ENCODE results near the gene SMIM3.

The SMIM3 gene

DNA sequence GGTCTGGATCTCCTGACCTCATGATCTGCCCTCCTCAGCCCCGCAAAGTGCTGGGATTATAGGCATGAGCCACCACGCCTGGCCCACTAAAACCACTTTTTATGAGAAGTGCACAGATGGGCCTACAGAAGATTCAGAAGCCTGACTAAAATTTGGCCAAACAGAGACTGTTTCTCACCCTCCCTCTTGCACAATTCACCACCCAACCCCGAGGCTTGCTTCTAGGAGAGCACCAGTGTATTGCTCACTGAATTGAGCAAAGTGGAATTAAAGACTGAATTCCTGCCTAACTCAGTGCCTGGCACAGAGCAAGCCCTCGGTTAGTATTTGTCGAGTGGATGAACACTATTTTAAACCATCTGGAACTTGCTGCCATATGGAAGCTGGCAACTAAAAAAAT is 16.3 kb upstream of the SMIM3 start:
- TF ChIP-seq, protein P1, sequence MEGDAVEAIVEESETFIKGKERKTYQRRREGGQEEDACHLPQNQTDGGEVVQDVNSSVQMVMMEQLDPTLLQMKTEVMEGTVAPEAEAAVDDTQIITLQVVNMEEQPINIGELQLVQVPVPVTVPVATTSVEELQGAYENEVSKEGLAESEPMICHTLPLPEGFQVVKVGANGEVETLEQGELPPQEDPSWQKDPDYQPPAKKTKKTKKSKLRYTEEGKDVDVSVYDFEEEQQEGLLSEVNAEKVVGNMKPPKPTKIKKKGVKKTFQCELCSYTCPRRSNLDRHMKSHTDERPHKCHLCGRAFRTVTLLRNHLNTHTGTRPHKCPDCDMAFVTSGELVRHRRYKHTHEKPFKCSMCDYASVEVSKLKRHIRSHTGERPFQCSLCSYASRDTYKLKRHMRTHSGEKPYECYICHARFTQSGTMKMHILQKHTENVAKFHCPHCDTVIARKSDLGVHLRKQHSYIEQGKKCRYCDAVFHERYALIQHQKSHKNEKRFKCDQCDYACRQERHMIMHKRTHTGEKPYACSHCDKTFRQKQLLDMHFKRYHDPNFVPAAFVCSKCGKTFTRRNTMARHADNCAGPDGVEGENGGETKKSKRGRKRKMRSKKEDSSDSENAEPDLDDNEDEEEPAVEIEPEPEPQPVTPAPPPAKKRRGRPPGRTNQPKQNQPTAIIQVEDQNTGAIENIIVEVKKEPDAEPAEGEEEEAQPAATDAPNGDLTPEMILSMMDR (IDR thresholded peaks at IDR 0.05; ENCODE audit: low read depth, low read length): no peak
- H3K27me3 ChIP-seq (ENCODE audit: insufficient read depth, low read depth, severe bottlenecking): no peaks in the 10 kb centered on the region
- no peaks in the 10 kb centered on the region for H3K9me3 ChIP-seq (ENCODE audit: severe bottlenecking)
- H3K27ac ChIP-seq: no peak overlapping the region
- no peak for DNase-seq
- H3K36me3 ChIP-seq: no peaks in the 10 kb centered on the region
- H3K4me3 ChIP-seq (ENCODE audit: low read depth, low read length): no peak overlapping the region

DNA sequence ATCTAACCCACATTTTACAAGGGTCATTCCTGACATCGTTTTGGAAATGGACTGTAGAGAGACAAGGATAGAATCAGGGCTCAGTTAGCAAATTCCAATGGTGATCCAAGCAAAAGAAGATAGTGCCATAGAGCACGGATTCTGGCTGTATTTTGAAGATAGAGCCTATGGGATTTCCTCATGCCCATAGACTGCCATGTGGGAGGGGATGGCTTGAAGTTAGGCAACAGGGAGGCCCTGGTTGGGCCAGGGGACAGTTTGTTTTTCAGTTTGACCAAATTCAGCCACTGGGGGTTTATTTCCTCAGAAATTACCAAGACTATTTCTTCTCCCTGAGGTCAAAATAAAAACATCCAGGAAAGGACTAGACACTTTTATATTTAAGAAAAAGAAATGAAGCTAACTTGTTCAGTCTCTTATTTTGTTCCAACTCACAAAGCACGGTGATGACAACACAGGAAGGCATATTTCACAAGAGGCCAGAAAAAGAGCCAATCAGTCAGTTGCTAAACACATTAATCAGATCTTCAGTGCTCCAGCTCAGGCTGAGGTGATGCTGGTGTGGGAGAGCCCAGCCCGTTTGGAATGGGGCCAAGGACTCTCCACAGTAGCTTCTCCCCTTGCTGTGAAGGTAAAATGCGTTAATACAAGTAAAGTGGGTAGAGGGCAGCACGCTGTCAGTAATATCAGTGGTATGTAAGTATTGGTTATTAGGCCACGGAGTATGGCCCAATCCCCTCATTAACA is 15.4 kb upstream of the SMIM3 start:
- no peak for DNase-seq
- Histone ChIP-seq H3K9me3 (ENCODE audit: severe bottlenecking) (no peaks in the 10 kb centered on the region), H3K4me3 (ENCODE audit: low read depth, low read length) (no peak overlapping the region), H3K27ac (no peak overlapping the region), H3K36me3 (no peaks in the 10 kb centered on the region), H3K27me3 (ENCODE audit: insufficient read depth, low read depth, severe bottlenecking) (no peaks in the 10 kb centered on the region)
- TF ChIP-seq, protein P1 (IDR thresholded peaks at IDR 0.05; ENCODE audit: low read depth, low read length): no peak

DNA sequence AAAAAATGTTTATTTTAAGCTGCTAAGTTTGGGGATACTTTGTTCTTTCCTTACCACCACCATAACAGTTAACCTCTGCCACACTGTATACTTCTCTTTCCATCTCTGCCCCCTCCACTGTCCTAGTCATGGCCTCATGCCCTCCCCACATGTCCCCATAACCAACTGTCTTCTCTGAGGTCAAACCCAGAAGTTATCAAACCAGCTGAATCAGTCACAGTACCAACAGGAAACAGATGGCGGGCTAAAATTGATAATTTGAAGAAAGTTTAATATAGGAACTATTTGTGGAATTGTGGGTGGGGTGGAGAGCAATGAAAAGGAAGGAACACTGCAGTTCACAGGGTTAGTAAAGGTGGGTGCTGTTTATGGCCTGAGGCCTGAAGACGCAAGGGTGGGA is 14.0 kb upstream of the SMIM3 start:
- TF ChIP-seq, protein P1 (IDR thresholded peaks at IDR 0.05; ENCODE audit: low read depth, low read length): no peak
- H3K9me3 ChIP-seq (ENCODE audit: severe bottlenecking): no peaks in the 10 kb centered on the region
- no peaks in the 10 kb centered on the region for H3K27me3 ChIP-seq (ENCODE audit: insufficient read depth, low read depth, severe bottlenecking)
- H3K27ac ChIP-seq: no peak overlapping the region
- H3K36me3 ChIP-seq: no peaks in the 10 kb centered on the region
- H3K4me3 ChIP-seq (ENCODE audit: low read depth, low read length): no peak overlapping the region
- DNase-seq: no peak

DNA sequence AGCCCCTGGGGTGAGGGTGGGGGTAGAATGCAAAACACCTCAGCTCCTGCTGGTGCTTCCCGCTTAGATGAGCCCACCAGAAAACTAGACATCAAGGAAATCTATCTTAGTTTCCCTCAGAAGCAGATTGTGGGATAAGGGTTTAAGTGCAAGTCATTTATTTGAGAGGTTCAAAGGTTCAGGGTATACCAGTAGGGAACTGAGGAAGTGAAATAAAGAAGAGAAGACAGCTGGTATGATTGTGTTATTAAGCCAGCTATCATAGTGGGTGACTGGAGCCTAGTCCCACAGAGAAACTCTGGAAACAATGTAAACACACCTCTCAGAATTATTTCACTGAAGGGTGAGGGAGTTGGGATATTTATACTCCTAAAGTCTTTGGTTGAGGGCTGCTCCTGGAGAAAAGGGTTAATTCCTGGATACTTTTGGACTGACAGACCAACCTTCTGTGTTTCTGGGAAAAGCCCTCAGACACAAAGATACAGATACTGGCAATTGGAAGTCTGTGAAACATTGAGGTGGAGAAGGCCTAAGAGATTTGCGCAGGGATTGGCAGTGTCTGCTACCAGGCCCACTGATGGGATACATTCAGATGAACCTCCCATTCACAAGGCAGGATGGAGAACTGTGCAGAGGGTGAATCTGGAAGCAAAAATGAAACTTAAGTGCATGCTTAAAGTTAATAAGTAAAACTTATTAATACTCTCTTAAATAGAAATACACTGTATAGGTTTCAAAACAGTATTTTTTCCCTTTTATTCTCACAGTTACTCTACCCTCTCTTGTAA is 13.4 kb upstream of the SMIM3 start:
- no peaks in the 10 kb centered on the region for H3K9me3 ChIP-seq (ENCODE audit: severe bottlenecking)
- DNase-seq: no peak
- H3K4me3 ChIP-seq (ENCODE audit: low read depth, low read length): no peak overlapping the region
- no peak overlapping the region for H3K27ac ChIP-seq
- TF ChIP-seq, protein P1 (IDR thresholded peaks at IDR 0.05; ENCODE audit: low read depth, low read length): no peak
- H3K27me3 ChIP-seq (ENCODE audit: insufficient read depth, low read depth, severe bottlenecking): no peaks in the 10 kb centered on the region
- no peaks in the 10 kb centered on the region for H3K36me3 ChIP-seq

DNA sequence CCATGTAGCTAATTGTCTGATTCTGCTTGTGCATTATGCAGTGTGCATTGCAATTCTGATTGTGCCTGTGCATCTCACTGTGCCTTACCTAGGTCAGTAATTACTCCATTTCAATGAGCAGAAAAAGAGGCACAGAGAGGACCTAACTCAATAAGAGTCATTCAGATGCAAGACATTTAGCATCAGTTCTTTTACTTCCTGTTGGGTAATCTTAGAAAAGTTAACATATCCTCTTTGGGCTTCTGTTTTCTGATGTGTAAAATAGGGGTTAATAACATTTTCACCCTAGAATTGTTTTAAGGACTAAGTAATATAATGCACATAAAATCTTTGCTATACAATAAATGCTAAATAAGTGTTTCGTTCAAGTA is 12.8 kb upstream of the SMIM3 start:
- Histone ChIP-seq H3K4me3 (ENCODE audit: low read depth, low read length) (no peak overlapping the region), H3K9me3 (ENCODE audit: severe bottlenecking) (no peaks in the 10 kb centered on the region), H3K27me3 (ENCODE audit: insufficient read depth, low read depth, severe bottlenecking) (no peaks in the 10 kb centered on the region), H3K36me3 (no peaks in the 10 kb centered on the region), H3K27ac (no peak overlapping the region)
- no peak for DNase-seq
- TF ChIP-seq, protein P1 (IDR thresholded peaks at IDR 0.05; ENCODE audit: low read depth, low read length): no peak
